ENCODE measurements around the gene NTM.

Gene NTM

DNA sequence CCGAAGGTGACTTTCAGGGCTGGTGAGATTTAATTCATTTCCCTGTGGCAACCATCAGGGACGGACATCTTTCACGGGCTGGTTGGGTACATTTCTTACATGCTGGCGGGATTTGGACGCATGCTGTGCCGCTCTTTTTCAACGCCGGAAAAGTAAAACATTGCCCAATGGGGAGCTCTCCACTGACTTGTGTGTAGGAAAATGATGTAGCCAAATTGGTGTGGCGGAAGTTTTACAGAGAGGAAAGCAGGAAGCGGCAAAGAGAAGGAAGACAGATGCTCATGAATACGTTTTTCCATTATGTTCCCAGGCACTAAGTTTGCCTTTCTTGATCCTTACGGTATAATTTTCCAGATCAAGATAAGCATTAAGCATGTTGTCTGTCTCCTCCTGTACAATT is 375.8 kb downstream of the NTM start:
- TF ChIP-seq, protein P1, sequence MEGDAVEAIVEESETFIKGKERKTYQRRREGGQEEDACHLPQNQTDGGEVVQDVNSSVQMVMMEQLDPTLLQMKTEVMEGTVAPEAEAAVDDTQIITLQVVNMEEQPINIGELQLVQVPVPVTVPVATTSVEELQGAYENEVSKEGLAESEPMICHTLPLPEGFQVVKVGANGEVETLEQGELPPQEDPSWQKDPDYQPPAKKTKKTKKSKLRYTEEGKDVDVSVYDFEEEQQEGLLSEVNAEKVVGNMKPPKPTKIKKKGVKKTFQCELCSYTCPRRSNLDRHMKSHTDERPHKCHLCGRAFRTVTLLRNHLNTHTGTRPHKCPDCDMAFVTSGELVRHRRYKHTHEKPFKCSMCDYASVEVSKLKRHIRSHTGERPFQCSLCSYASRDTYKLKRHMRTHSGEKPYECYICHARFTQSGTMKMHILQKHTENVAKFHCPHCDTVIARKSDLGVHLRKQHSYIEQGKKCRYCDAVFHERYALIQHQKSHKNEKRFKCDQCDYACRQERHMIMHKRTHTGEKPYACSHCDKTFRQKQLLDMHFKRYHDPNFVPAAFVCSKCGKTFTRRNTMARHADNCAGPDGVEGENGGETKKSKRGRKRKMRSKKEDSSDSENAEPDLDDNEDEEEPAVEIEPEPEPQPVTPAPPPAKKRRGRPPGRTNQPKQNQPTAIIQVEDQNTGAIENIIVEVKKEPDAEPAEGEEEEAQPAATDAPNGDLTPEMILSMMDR (IDR thresholded peaks at IDR 0.05; ENCODE audit: low read depth, low read length, missing control alignments), result no peak
- H3K4me3 ChIP-seq (ENCODE audit: low read depth, low read length), result no peak overlapping the region
- no peak for DNase-seq (ENCODE audit: low read depth)

- no peak for DNase-seq (ENCODE audit: low read depth)
- H3K4me3 ChIP-seq (ENCODE audit: low read depth, low read length), result no peak overlapping the region
- TF ChIP-seq, protein P1 (IDR thresholded peaks at IDR 0.05; ENCODE audit: low read depth, low read length, missing control alignments), result peak; percentile 82
Measured at GRCh38 chr11:131748151-131749050, 378.0 kb downstream of the NTM start.

GRCh38 chr11:131749101-131749500 is 378.7 kb downstream of the NTM start:
- TF ChIP-seq, protein P1 (IDR thresholded peaks at IDR 0.05; ENCODE audit: low read depth, low read length, missing control alignments), result no peak
- H3K4me3 ChIP-seq (ENCODE audit: low read depth, low read length), result no peak overlapping the region
- no peak for DNase-seq (ENCODE audit: low read depth)

GRCh38 chr11:131750152-131750551 is 379.7 kb downstream of the NTM start:
- H3K4me3 ChIP-seq (ENCODE audit: low read depth, low read length), result no peak overlapping the region
- TF ChIP-seq, protein P1 (IDR thresholded peaks at IDR 0.05; ENCODE audit: low read depth, low read length, missing control alignments), result no peak
- no peak for DNase-seq (ENCODE audit: low read depth)

GRCh38 chr11:131750692-131751091 is 380.3 kb downstream of the NTM start:
- TF ChIP-seq, protein P1 (IDR thresholded peaks at IDR 0.05; ENCODE audit: low read depth, low read length, missing control alignments), result no peak
- no peak overlapping the region for H3K4me3 ChIP-seq (ENCODE audit: low read depth, low read length)
- DNase-seq (ENCODE audit: low read depth), result no peak

DNA sequence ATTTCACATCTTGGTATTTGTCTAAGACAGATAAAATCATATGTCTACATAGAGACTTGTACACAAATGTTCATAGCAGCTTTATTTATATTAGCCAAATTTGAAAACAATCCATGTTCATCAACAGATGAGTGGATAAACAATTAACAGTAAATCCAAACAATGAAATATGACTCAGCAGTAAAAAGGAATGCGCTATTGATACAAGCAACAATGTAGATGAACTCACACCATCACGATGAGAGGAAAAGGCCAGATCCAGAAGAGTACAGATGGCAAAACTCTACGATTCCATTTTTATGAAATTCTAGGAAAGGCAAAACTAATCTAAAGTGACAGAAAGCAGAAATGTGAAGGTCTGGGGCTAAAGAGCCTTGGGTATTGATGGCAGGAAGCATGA is 384.3 kb downstream of the NTM start:
- no peak overlapping the region for H3K4me3 ChIP-seq (ENCODE audit: low read depth, low read length)
- no peak for DNase-seq (ENCODE audit: low read depth)
- TF ChIP-seq, protein P1 (IDR thresholded peaks at IDR 0.05; ENCODE audit: low read depth, low read length, missing control alignments), result no peak

All from GM12864 (cell line).